GM19023 (cell line): Measurements from ENCODE around the gene AMZ2.
"Not testable (repeated sequence)": the region's sequence is repeated elsewhere in the genome, so short reads cannot be mapped to it uniquely, and the experiment has no call there.

ENCODE experiments used
- ATAC-seq: cut with Tn5 transposase; IDR thresholded peaks from one replicate; pipeline ENCODE4 v1.9.1; 2021; ENCODE audit warnings: mild to moderate bottlenecking, moderate library complexity; ENCODE audit not compliant: unreplicated experiment

The AMZ2 gene

DNA sequence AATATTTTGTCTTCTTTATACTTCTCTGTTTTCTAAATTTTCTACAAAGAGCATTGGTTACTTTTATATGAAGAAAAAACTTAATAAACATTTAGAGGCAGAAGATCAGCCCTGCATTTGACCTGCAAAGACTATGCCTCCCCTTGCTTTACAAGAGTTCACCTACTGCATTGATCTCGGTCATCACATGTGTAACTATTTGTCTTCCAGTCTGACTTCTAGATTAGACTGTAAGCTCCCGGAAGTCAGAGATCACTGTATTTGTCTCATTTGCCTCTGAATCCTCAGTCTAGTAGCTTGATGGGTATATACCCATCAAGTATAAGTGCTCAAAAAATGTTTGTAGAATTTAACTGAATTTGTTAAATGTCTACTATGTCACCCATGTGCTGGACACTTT lies 27.7 kb upstream of the AMZ2 start:
- ATAC-seq = not testable (repeated sequence)

DNA sequence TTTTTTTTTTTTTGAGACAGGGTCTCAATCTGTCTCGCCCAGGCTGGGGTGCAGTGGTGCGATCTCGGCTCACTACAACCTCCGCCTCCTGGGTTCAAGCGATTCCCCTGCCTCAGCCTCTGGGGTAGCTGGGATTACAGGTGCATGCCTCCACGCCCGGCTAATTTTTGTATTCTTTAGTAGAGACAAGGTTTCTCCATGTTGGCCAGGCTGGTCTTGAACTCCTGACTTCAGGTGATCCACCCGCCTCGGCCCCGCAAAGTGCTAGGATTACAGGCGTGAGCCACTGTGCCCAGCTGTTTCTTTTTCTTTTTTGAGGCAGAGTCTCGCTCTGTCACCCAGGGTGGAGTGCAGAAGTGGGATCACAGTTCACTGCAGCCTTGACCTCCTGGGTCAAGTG lies 27.1 kb upstream of the AMZ2 start:
- not testable (repeated sequence) for ATAC-seq

DNA sequence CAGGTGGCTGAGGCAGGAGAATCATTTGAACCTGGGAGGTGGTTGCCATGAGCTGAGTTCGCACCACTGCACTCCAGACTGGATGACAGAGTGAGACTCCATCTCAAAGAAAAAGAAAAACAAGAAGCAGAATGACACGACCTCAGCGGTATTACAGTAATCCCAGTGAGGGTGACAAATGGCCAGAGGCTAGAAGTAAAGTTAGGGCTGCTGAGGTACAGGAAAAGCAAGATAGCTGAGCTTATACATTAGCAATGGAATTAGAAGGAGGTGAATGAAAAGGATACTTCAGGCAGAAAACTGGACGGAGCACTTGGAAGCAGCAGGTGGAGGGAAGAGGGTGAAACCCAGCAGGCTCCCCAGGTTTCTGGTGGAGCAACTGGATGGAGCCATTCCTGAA lies 26.1 kb upstream of the AMZ2 start:
- no peak for ATAC-seq

DNA sequence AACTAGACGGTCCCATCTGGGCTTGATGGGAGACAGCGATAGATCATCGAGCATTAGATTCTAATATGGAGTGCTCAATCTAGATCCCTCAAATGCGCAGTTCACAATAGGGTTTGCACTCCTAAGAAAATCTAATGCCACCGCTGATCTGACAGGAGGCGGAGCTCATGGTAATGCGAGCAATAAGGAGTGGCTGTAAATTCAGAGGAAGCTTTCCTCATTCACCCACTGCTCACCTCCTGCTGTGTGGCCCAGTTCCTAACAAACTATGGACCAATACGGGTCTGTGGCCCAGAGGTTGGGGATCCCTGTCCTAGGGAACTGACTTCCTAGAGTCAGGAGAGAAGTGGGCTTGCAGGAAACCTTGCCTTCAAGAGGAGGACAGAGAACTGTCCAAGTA lies 25.2 kb upstream of the AMZ2 start:
- no peak for ATAC-seq

DNA sequence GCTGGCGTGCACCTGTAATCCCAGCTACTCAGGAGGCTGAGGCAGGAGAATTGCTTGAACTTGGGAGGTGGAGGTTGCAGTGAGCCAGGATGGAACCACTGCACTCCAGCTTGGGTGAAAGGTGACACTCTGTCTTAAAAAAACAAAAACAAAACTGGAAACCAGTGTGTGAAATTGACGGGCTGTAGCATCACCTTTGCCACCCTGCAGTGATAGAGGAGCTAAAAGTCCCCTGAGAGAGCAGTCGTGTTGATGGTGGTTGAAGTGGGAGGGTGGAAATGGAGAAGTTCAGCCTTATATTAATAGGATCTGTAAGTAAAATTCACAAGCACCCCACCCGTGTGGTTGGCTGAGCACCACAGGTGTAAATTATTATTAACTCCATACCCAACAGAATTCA lies 22.8 kb upstream of the AMZ2 start:
- ATAC-seq = not testable (repeated sequence)

DNA sequence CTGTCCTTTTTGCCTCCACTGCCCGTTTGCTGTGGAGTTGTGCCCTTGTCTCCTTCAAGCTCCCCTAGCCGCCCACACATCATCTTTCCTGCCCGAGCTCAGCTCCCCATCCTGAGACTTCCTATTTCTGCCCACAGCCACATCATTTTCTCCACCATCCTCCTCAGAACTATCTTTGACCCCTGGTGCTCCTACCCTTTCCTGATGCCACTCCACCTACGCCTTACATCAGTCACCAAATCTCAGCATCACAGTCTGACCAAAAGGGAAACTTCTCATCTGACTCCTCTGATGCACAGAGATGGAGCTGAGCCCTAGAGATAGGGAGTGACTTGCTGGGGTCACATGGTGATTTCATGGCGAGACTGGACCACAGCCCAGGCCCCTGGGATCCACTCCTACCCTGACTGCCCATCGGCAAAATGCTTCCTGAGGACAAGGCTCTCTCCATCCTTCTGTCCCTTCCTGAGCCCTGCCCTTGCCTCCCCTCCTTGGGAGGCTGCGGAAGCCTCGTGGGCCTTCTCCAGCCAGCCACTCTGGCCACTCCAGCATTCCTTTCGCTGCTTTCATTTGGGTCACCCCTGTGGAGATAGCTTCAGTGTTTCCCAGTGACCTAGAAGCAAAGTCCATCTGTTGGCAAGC lies 19.7 kb upstream of the AMZ2 start:
- not testable (repeated sequence) for ATAC-seq

DNA sequence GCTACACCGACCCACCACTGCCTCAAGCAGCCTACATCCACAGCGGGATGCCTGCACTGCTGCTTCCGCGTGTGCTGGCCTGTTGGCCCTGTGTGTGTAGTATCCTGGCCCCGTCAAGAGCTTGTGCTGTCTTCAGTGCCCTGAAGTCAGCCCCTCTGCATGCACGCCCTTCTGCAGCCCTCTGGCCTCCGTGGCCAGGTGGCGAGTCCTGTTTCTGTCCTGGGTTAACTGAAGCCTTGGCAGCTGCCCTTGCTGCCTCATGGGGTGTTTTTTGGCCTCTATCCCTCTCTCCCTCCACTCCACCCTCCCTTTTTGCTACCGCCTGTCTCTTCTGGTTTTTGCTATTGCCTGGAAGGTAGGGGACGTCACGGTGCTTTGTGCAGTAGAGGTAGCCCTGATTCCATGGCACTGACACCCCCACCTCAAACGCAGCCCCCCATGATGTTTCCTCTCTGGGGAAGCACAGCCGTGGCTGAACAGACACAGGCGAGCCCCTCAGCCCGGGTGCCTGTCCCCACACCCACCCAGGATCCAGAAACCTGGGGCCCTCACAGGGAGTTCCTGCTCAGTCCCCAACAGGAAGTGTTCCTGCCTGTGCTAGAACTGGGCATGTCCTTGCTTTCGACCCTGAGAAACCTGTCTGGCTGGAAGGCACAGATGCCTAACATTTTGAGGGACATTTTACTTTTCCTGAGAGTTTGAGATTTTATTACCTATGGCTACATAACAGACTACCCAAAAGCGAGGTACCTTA lies 18.8 kb upstream of the AMZ2 start:
- no peak for ATAC-seq

DNA sequence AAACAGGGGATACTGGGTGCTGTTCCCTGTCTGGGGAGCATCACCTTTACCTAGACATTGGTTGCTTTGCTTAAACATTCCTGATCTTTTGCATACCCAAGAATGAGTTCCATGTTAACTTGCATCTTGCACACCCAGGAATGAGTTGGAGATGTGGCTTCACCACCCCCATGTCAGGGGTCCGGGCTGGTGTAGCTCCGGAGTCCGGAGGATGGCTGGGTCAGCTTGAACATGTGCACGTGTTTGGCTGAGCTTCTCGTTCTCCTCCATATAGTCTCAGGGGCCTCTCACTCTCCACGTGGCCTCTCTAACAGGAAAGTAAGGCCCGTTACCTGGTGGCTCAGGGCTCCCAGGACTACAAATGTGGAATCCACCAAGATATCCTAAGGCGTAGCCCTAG lies 18.2 kb upstream of the AMZ2 start:
- no peak for ATAC-seq

DNA sequence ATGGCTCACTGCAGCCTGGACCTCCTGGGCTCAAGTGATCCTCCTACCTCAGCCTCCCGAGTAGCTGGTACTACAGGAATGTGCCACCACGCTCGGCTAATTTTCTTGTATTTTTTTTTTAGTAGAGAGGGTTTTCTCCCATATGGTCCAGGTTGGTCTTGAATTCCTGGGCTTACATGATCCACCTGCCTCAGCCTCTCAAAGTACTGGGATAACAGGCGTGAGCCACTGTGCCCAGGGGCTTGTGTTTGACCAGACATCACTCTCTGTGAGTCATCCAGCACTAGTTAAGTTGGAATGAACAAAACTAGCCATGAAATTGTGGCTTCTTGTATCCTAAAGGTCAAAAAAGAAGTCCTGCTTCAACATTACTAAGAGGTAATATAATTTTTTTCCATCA lies 16.7 kb upstream of the AMZ2 start:
- not testable (repeated sequence) for ATAC-seq

DNA sequence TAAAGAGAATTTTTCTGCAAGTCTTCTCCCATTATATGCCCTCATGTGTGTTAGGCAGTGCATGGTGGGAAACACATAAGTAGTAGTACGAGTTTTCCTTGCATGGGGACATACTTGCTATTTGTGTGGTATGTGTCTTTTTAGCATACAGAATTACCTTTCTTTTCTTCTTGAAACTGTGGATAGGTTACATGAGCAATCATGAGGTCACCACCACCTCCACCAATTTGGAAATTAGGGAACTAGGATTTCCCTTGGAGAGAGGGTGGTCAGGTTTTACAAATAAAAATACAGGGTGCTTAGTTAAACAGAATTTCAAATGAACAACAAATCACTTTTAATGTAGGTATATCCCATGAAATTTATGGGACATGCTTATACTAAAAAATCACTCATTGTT lies 16.3 kb upstream of the AMZ2 start:
- ATAC-seq = no peak

DNA sequence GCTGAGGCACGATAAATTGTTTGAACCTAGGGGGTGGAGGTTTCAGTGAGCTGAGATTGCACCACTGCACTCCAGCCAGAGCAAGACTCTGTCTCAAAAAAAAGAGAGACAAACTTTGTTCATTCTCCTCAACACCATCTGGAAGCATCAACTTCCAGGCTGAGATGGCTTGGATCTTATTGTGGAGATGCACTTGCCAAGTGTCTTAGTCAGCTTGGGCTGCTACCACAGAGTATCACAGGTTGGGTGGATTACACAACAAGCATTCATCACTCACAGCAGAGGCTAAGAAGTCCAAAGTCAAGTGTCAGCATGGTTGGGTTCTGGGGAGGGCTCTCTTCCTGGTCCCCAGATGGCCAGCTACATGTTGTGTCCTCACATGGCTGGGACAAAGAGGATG lies 15.1 kb upstream of the AMZ2 start:
- ATAC-seq = not testable (repeated sequence)

DNA sequence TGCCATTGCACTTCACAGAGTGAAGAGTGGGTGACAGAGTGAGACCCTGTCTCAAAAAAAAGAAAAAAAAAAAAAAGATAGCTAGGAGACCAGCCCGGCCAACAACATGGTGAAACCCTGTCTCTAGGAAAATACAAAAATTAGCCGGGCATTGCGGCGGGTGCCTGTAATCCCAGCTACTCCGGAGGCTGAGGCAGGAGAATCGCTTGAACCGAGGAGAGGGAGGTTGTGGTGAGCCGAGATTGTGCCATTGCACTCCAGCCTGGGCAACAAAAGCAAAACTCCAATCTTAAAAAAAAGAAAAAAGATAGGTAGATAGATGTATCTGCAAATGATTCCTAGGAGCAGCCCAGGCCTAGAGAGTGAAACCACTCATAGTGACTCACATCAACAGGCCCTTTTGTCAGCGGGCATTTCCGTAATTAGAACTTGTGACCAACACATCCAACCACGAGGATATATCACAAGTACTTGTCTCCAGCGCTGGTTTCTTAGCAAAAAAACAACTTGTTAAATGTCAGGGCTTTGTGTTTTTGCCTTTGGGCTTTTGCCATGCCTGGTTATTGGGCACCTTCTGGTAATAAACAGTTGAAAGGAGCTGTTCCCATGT lies 13.0 kb upstream of the AMZ2 start:
- not testable (repeated sequence) for ATAC-seq

DNA sequence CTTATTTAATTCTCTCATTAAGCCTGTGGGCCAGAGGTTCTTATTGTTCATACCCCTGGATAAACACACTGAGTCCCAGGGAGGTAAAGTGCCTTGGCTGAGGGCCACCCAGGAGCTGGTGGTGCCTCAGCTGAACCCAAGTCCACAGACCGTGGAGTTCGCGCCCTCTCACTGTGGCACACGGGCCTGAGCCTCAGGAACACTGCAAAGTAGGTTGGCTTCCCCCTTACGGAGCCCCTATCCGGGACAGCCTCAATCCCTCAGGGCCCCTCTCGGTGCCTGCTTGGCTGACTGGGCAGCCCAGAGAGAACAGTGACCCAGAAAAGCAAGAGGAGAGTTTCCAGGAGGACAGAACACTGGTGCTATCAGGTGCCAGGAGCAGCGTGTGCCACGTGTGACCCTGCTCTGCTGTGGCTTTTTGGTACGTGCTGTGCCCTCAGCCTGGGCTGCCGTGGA lies 12.5 kb upstream of the AMZ2 start:
- not testable (repeated sequence) for ATAC-seq

DNA sequence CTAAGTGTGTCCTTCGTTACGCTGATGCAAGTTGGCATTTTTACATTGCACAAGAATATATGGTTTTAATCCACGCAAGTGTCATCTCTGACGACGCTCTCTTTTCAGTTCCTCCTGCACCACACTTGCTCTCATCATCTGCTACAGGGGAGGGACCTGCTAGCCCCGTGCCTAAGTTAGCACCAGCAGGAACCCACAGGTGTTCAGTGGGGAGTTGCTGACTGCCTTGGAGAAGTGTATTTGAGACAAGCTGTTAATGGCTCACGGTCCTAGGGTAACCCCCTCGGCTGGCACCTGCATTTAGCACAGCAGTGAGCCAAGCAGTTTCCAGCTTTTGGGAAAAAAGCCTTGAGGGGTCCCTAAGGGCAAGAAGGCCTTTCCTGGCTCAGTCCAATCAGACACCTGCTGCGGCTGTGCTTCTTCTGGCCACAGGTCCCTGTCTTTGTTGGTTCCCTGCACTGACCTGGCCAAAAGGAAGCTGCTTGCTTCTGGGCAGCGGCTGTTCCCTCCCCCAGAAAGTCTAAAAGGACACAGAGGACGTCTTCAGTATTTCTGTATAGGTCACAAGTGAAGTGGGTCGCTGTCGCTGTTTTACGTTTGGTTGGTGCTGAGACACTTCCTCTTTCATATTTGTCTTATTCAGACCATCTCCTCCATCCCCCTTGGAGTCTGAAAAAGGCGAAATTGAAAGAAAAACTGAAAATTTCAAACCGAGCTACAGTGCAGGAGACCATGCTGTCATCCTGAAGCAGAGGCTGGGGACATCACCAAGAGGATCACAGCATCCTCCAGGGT lies 10.3 kb upstream of the AMZ2 start:
- ATAC-seq = peak; percentile 75

DNA sequence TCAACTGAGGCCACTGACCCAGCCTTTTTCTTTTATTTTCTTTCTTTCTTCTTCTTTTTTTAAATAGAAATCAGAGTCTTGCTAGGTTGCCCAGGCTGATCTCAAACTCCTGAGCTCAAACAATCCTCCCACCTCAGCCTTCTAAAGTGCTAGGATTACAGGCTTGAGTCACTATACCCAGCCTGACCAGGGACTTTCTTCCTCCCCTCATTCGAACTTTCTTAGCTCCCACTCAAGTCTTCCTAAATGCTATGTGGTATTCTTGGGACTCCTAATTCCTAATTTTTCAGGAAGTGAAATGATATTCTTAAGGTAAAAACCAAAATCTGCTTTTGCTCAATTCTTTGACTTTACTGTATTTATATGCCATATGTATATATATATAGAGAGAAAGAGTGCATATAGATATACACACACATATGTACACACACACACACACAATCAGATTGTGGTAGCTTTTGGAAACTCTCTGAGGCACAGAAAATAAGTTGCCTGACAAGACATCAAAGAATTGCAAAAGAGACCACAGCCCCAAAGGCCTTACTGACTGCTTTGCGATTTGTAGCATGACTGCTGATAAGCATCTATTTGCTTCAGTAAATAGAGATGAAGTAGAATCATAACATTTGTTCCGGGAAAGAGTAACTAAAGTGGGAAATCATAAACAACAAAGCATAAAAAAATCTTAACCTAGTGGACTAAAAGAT lies 9.5 kb upstream of the AMZ2 start:
- peak; percentile 6 for ATAC-seq

DNA sequence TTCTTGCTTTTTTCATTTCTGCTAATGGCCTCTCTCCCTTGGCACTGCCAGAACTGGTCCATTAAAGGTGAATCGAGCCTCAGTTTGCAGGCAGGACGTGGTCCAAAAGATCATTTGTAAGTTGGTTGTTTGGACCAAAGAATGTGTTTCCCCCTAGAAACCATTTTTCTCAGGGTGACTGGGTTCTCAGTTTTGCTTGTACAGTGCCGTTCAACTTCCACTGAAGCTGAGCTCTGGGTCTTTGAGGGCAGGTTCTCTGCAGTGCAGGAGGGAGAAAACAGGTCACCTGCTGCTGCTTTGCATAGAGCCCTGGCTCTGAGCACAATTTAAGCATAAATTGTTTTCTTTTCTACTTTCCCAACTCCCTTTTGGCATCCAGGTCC lies 9.0 kb upstream of the AMZ2 start:
- no peak for ATAC-seq

DNA sequence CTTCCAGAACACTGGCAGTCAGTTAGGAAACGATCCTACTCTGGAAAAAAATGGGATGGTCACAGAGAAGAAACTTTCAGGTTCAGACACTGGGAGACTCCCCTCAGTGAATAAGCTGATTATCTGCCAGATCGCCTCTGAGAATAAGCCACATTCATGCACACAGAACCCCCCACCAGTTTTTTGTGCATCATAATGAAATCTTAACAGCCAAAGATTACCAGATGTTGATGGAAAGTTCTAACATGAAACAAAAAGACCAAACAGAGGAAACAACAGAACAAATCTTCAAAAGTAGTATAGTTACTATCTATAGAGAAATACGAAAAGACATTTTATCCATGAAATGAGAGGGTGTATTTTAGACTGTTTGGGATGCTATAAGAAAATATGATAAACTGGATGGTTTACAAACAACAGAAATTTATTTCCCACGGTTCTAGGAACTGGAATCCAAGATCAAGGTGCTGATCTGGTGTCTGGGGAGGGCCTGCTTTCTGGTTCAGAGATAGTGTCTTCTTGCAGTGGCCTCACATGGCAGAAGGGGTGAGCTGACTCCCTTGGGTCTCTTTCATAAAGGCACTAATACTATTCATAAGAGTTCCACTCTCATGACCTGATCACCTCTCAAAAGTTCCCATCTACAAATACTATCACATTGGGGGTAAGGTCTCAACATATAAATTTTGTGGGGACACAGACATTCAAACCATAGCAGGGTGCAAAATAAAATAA lies 8.0 kb upstream of the AMZ2 start:
- ATAC-seq = no peak

DNA sequence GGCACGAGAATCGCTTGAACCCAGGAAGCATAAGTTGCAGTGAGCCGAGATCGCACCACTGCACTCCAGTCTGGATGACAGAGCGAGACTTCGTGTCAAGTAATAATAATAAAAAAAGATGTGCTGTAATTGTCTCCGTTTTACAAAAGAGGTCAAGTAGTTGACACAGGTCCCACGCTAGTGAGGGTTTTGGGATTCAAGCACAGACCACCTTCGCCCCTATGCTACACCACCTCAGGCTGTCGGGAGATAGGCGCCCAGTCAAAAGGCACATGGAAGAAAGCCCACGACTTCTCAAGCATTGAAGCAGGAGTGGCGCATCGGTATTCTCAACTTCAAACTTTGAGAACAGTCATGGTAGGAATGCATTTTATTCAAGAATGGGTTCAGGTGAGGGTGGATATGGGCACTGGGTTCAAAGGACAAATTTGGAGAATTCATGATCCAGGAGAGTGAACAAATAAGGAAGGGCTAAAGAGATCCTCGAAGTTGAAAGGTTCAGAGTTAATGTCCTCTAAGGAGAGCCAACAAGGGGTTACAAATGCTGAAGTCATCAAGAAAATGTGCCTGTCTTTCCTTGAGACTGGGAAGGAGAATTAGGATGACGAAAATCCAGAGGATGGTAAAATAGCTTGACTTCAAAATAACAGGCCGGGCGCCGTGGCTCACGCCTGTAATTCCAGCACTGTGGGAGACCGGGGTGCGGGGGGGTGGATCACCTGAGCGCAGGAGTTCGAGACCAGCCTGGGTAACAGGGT lies 1.4 kb upstream of the AMZ2 start:
- no peak for ATAC-seq

DNA sequence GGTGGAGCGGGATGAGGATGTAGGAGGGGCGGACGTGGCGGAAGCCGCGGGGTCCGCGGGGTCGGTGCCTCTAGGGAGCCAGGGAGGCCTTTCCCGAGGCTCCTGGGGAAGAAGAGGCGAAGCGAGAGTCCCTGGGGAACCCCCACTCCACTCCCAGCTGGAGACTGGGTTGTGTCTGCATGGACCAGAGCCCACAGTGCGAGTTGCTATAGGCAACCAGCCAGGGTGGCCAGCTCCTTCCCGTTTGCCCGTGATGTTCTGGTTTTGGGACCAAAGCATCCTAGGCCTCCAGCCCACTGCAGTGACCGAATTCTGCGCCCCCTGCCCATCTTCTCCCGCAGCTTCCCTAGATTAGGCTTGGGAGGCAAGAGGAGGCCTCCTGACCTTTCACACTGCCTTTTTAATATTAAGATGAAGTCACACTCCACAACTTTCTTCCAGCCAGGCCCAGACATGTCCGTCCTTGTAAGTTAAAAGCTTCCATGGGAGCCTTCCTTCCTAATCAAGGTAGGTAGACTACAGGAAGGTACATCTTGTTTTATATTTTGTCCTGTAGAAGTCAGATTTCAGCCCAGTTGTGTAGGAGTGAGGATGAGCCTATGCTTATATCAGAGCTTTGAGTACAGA lies 469 bp downstream of the AMZ2 start:
- ATAC-seq = peak; percentile 26
